Muscle of arm (tissue), 12 donors: ENCODE results near the gene RCC2. TPM values are rescaled to one million over a fixed set of nuclear protein-coding genes. Genes with fewer than 3 reads are reported as not detected.
"Not testable (repeated sequence)": the region's sequence is repeated elsewhere in the genome, so short reads cannot be mapped to it uniquely, and the experiment has no call there.

ENCODE experiments used
- DNase-seq: peaks from one replicate; pipeline ENCODE4 v3.0.0-alpha.2; 2013
- polyA plus RNA-seq, 12 donors: library from polyadenylated mRNA; unstranded; fragments of 120-200 nt; gene quantifications; one replicate each; pipeline ENCODE4 v1.2.1, GENCODE V29; 2013; ENCODE audit not compliant: insufficient read length in 12 of 12

RCC2 gene
- polyA plus RNA-seq, 12 donors: 26.9 to 64.3 (median 37.0) TPM; not detected in 1

DNA sequence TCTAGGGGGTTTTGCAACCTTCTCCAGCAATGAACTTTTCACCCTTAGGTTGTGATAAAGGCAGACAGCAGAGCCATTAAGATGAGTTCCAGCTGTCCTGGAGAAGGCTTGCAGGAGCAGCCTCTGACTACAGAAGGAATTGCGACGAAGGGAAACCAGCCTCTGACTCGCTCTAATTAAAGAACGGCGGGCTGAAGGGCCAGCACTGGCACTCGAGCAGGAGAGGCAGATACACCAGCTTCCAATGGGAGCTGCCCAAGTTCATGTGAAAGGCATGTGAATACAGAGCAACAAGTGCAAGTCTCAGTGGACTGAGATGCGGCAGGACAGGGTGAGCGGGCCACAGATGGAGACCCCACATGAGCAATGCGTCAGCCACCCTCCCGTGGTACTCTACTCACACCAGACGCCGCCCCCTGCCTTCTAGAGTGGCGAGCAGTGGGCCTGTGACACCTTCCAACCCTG is 15.7 kb downstream of the RCC2 start:
- DNase-seq: no peak

GRCh38 chr1:17422461-17422860 is 17.0 kb downstream of the RCC2 start:
- no peak for DNase-seq

DNA sequence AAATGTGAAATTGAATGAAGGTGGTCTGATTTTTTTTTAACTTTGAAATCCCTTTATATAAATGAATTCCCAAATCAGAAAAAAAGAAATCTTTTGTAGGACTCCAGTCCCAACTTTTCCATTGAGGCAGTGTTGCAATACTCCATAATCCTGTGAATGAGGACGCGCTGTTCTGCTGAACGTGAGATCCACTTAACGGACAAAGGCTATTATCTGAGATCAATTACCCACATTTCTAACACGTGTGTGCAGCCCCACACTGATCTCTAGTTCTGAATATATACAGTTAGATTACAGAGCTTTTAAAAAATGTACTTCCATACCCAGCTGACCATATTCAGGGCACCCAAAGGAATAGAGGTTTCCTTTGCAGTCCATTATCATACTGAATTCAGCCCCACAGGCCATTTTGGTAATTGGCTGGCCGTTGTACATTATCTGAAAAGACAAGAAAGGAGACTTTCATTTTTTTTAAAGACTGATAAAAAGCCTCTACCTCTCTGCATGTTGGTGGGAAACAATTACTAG is 19.0 kb downstream of the RCC2 start:
- no peak for DNase-seq

DNA sequence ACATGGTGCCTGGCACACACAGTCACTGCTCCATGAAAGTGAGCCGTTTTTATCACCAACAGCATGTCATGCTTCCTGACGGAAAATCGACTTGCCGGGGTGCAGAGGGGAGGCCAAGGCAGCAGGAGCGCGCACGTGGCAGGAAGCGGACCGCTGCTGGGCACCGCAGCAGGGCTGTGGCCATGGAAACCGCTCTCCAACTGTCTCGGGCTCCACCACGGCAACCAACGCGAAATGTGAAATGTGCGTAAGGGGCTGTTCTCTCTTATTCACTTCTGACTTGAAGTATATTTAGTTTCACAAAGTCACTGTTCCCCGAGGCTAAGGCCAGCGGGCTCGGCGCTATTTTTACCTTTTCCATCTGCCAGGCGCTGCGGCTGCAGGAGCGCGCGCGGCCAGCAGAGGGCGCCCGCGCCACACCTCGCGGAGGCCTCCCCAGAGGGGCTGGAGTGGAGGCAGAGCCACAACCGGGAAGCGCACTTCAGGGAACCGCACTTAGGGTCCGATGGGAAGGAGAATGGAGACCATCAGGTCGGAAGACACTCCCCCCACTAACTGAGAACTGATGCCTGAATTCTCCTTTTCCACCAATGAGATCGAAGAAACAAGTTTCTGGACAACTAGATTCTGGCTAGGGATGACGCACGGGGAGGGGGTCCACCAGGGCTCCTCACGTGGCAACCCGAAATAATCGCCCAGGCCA is 19.7 kb downstream of the RCC2 start:
- peak; percentile 53 for DNase-seq

DNA sequence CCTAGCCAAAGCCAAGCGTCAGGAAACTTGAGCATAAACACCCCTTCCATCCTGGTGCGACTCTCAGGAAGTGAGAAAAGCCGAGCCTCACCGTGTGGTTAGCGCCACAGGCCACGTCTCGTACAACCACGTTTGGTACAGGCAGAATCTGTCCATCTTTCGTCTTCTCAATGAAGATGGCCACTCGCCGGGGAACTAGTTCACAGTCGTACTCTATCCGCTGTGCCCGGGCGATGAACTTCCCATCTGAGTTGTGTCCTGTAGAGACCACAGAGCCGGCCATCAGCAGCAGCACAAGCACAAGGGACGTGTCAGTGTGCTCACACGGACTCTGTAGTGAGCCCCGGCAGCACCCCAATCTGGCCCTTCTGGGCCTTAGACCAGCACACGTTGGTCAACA is 23.1 kb downstream of the RCC2 start:
- no peak for DNase-seq

GRCh38 chr1:17414022-17414421 is 25.5 kb downstream of the RCC2 start:
- no peak for DNase-seq

DNA sequence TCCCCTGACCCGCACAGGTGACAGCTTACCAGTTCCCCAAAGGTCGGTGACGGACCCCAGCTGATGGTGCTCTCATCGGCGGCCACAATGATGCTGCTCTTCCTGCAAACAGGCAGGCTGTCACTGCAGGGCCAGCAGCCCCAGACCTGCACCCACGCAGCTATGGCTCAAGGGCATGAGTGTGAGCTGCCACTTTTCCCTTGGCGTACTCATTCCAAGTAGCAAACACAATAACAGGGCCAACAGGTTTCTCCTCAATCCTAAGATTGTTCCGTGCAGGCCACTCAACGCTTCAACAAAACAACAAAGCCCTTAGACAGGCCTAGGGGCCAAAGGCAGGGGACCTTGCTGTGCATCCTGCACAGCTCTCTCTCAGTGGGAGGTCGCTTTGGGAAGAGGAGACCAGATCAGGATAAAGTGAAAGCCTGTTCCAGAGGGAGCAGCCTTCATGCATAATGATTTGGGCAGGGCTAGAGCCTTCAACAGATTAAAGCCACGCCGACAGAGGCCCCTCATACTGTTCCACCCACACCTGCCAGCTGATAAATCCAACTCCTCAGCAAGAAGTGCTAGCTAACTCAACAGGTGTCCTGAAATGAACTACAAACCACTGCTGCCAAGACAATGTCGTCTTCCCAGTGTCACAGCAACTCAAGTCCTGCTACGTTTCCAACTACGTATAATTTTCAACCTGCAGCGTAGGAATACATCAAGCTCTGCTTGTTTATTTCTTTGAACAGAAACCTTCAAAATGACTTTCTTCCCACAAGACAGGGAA is 27.2 kb downstream of the RCC2 start:
- no peak for DNase-seq

DNA sequence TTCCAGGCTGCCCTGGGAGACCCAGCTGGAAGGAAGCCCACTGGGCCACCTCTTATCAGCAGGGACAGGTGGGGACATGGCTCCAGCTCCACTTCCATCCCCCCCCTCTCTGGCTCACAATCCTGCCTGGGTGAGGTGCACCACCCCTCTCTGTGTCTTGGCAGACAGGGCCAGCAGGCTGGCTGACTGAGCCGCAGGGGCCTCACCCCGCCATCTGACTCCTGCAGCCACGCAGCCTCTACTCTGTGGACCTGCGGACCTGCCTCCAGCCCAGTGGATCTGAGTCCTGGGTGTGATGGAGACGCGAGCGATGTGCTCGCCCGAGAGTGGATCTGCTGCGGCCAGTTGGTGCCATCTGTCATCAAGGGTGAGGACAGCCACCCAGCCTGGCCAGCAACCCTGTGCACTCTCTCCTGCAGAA is 30.1 kb downstream of the RCC2 start:
- no peak for DNase-seq

GRCh38 chr1:17407786-17408514 is 31.5 kb downstream of the RCC2 start:
- not testable (repeated sequence) for DNase-seq

GRCh38 chr1:17406760-17407475 is 32.6 kb downstream of the RCC2 start:
- DNase-seq: not testable (repeated sequence)

DNA sequence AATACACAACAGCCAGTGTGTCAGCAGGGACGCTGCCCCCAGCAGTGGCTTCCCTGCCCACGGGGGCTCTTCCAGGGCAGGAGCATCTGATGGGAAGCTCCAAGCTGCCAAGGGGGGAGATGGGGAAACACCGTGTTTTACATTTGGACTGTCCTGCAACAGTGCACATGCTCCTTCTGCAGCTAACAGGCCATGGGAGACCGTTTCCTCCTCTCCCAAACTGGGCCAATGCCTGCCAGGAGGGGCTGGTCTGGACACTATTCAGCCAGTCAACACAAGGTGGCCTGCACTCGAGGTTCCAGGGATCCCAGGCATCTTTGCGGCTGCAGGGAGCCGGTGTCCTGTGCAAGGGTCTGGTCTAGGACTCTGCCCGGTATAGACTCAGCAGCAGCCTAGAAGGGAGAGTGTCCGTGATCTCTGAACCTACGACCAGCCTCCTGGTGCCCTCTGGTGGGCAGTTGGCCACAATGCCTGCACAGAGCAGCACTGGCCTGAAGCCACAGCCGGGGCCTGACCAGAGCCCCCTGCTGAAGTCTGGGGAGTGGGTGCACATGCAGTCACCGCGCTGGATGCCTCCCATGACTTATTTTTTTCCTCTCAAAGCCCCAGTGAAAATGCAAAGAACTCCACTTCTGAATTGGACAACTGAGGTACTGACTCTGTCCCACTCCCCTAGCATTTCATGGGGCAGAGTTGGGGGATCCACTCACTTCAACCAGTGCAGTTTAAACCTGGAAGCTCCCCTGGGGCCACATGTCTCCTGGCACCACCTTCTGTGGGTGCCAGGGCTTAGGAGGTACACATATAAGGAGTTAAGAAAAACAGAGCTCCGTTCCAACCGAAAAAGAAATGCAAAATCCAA is 33.3 kb downstream of the RCC2 start:
- DNase-seq: peak; percentile 46

DNA sequence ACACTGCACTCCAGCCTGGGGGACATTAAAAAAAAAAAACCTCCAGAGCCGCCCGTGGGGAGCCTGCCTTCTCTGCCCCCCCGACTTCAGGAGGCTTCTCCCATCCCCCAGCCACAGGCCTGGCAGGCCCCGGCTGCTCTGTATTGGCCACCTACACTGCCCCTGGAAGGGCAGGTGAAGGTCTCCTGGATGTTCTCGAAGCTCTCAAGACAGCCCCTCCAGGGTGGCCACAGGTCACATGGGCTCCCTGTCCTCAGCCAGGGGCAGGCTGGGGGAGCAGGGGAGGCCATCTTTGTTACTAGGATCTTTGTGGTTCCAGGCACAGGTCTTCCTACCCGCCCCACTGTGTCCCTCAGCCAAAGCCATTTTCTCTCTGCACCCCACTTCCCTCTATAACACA is 34.7 kb downstream of the RCC2 start:
- no peak for DNase-seq

GRCh38 chr1:17404034-17404684 is 35.3 kb downstream of the RCC2 start:
- no peak for DNase-seq

DNA sequence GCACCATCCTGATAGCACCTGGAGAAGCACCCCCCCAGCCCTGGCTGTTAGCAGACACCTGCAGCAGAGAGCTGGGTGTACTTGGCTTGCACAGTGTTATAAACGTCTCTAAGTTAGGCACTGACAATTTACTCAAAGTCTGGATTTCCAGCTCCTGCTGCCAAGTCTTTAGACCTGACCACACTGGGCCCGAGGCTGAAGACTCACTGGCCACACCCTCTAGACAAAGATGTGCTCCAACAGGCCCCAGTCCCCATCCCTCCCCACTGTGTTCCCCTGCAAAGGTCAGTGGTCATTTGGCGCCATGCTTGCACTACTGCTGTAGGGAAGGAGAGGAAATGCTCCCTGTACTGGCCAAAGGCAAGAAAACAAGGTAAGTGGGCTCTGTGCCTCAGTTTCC is 36.4 kb downstream of the RCC2 start:
- DNase-seq: no peak

DNA sequence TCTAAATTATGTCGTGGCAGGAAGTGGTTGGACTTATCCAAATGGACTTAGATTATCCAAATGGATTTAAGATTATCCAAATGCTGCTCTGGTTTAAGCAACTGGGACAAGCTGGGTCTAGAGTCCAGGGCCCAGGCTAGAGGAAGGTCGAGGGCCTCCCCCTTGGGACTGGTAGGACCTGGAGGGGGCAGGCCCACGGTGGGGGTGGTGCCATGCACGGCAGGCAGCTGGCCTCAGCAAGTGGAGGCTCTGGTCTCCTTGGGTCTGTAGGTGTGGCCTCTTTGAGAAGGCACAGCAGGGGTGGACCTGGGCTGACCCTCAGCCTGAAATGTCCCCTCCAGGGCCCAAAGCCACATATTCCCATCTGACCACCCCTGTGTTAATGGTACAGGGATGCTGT is 37.6 kb downstream of the RCC2 start:
- DNase-seq: no peak

DNA sequence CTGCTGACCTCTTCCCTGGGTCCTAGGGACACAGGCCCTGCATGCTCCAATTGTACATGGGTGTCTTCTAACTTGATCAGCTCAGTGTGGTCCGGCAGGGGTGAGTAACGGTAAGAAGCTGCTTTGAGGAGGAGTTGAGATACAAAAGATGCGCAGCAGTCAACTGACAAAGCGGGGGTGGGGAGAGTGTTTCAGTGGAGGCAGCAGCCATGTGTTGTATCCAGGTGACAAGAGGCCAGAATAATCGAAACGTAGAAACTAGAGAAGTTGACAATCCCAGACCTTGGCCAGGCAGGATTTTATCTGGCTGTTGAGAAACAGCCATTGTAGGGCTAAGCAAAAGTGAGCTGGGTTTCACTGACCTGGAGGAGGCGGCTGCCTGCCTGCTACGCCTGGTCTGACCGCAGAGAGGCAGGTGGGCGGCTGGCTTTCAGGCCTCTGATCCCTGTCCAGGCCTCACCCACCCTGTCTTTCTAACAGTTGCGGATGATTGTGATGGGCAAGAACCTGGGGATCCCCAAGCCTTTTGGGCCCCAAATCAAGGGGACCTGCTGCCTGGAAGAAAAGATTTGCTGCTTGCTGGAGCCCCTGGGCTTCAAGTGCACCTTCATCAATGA is 38.6 kb downstream of the RCC2 start:
- DNase-seq: no peak

GRCh38 chr1:17397910-17398695 is 41.4 kb downstream of the RCC2 start:
- DNase-seq: no peak

- no peak for DNase-seq
Observed at GRCh38 chr1:17393230-17393629, 46.2 kb downstream of the RCC2 start.
